ENCODE data around the gene TBC1D1. TPM values are rescaled to one million over a fixed set of nuclear protein-coding genes. Genes with fewer than 3 reads are reported as not detected.

The TBC1D1 gene
- total RNA-seq, 1 donor from 2014 or later: 78.9 TPM

DNA sequence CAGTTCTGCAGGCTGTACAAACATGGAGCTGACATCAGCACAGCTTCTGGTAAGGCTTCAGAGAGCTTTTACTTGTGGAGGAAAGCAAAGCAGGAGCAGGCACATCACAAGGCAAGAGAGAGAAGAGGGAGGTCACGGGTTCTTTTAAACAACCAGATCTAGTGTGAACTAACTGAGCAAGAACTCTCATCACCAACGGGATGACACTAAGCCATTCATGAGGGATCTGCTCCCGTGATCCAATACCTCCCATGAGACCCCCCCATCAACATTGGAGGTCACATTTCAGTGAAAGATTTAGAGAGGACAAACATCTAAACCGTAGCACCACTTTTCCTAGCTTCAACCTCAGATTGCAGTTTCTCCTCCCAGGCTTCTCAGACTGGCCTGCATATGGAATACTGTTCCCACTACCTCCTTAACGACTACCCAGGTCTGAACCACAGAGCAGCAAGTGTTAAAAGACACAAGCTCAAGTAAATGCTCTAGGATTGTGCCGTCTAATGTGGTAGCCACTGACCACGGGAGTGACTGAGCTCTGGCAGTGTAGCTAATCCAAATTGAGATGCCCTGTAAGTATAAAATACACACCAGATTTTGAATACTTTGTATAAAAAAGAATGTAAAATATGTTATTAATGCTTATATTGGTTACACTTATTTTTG lies 262.0 kb downstream of the TBC1D1 start:
- Mint-ChIP-seq H3K9me3 (no peaks in the 10 kb centered on the region), H3K4me1 (peaks cover 37% of the 10 kb centered on the region), H3K36me3 (no peaks in the 10 kb centered on the region), H3K4me3 (no peak overlapping the region), H3K27ac (no peak overlapping the region), H3K27me3 (ENCODE audit: low read depth) (peaks cover 28% of the 10 kb centered on the region)
- TF ChIP-seq, protein P1, sequence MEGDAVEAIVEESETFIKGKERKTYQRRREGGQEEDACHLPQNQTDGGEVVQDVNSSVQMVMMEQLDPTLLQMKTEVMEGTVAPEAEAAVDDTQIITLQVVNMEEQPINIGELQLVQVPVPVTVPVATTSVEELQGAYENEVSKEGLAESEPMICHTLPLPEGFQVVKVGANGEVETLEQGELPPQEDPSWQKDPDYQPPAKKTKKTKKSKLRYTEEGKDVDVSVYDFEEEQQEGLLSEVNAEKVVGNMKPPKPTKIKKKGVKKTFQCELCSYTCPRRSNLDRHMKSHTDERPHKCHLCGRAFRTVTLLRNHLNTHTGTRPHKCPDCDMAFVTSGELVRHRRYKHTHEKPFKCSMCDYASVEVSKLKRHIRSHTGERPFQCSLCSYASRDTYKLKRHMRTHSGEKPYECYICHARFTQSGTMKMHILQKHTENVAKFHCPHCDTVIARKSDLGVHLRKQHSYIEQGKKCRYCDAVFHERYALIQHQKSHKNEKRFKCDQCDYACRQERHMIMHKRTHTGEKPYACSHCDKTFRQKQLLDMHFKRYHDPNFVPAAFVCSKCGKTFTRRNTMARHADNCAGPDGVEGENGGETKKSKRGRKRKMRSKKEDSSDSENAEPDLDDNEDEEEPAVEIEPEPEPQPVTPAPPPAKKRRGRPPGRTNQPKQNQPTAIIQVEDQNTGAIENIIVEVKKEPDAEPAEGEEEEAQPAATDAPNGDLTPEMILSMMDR (IDR thresholded peaks at IDR 0.05; ENCODE audit: unreplicated experiment): no peak
- no peak for DNase-seq (ENCODE audit: low spot score in 2 of 2, unreplicated experiment in 2 of 2)

DNA sequence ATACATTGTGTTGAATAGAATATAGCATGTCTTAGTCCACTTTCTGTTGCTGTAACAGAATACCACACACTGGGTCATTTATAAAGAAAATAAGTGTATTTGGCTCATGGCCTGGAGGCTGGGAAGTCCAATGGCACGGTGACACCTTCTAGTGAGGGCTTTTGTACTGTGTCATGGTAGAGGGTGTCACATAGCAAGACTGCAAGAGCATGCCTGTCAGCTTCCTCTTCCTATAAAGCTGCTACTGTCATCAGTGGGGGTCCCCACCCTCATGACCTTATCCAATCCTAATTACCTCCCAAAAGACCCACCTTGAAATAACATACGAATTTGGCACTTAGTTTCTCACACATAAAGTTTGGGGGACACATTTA lies 262.5 kb downstream of the TBC1D1 start:
- peaks cover 24% of the 10 kb centered on the region for H3K27me3 Mint-ChIP-seq (ENCODE audit: low read depth)
- DNase-seq (ENCODE audit: low spot score in 2 of 2, unreplicated experiment in 2 of 2): no peak
- TF ChIP-seq, protein P1 (IDR thresholded peaks at IDR 0.05; ENCODE audit: unreplicated experiment): no peak
- no peak overlapping the region for H3K27ac Mint-ChIP-seq
- H3K4me1 Mint-ChIP-seq: peaks cover 39% of the 10 kb centered on the region
- H3K4me3 Mint-ChIP-seq: no peak overlapping the region
- no peaks in the 10 kb centered on the region for H3K36me3 Mint-ChIP-seq
- H3K9me3 Mint-ChIP-seq: no peaks in the 10 kb centered on the region

DNA sequence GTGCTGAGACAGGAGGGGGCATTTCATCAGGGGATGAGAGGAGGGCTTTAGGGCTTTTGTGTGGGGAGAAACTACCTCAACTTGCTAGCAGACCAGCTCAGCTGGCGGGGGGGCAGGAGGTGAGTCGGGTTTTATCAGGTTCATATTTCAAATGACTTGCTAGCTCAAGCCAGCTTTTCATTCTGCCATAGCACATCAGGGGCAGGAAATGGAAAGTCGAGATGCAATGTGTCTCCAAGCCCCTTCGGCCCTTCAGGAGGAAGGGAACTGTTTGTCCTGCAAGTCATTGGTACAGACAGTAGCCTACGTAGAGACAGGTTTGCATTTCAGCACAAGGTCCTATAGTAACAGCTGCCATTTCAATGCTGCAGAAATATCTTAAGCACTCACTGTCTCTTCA lies 263.4 kb downstream of the TBC1D1 start:
- H3K27ac Mint-ChIP-seq: no peak overlapping the region

DNA sequence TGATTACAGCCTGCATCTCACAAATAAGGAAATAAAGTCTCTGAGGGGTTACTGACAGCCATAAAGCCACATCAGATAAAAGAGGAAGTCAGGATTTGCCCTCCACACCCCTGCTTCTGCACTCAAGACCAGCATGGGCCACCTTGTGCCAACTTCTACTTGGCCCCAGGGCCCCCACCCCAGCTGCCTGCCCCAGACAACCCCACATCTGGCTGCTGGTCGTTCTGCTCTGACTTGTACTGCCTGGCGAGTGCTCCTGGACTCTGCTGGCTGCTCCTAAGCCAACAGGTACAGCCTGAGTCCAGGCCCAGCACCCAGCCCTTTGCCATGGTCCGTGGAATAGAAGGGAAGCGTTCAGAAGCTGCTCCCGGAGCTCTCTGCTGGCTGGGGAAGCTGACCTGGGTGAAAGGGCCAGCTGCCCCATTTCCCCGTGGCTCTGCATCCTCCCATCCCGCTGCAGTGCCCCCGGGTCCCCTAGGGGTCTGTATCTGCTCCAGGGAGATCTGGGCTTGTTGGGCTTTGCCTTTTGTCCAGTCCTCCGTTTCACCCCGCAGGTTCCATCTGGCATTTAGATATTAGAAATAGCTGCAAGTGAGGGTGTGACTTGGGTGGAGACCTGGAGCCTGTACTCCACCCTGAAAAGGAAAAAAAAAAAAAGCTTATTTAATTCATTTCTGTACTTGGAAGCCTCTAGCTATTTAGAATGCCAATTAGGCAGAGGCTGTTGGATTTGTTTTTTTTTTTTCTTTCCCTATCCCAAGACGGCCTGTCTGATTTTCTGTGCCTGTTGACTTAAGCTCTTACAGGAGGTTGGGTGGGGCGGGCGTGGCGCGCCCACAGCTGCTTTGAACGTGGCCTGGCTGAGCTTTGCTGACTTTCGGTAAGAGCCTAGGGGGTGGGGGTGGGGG lies 264.1 kb downstream of the TBC1D1 start:
- no peak overlapping the region for H3K27ac Mint-ChIP-seq

More for the DNA sequence above, 263.4 kb downstream of the TBC1D1 start:
- H3K27me3 Mint-ChIP-seq (ENCODE audit: low read depth): peaks cover 24% of the 10 kb centered on the region
- H3K4me3 Mint-ChIP-seq: no peak overlapping the region
- H3K9me3 Mint-ChIP-seq: no peaks in the 10 kb centered on the region
- H3K4me1 Mint-ChIP-seq: peaks cover 37% of the 10 kb centered on the region
- TF ChIP-seq, protein P1 (IDR thresholded peaks at IDR 0.05; ENCODE audit: unreplicated experiment): no peak
- no peak for DNase-seq (ENCODE audit: low spot score in 2 of 2, unreplicated experiment in 2 of 2)
- H3K36me3 Mint-ChIP-seq: no peaks in the 10 kb centered on the region

DNA sequence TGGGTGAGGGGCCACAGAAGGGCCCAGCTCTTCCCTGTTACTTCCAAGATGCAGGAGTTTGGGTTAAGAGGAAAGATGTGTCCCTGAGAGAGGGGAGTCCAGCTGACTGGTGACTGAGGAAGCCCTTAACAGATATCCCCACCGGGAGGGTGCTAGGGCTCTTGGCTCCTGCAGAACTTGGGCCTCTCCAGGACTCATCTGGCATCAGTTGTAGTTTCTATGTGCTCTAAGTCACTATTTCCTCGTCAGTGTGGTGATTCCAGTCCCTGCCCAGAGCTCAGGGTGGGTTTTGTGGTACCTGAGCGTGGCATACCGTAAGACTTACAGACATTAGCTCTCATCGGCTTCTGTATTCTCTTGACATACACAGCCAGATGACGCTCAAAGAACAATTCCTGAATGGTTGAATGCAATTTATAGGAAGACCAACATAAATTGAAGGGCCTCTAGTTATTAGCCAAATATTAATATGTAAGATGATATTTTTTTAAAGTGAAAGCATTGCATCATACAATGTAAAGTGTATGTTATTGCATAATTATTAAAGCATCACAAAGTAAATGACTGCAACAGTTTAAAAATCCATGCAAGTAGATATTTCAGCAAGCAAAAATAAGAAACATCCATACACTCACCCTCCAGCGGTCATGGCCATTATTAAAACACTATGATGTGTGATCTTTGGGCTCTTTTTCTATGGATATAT lies 264.9 kb downstream of the TBC1D1 start:
- Mint-ChIP-seq H3K27me3 (ENCODE audit: low read depth) (peaks cover 21% of the 10 kb centered on the region), H3K9me3 (no peaks in the 10 kb centered on the region), H3K27ac (no peak overlapping the region), H3K4me3 (no peak overlapping the region), H3K4me1 (peaks cover 28% of the 10 kb centered on the region), H3K36me3 (no peaks in the 10 kb centered on the region)
- no peak for DNase-seq (ENCODE audit: low spot score in 2 of 2, unreplicated experiment in 2 of 2)
- TF ChIP-seq, protein P1 (IDR thresholded peaks at IDR 0.05; ENCODE audit: unreplicated experiment): no peak

More for the DNA sequence above, 264.1 kb downstream of the TBC1D1 start:
- Mint-ChIP-seq H3K27me3 (ENCODE audit: low read depth) (peaks cover 21% of the 10 kb centered on the region), H3K36me3 (no peaks in the 10 kb centered on the region), H3K4me1 (peaks cover 31% of the 10 kb centered on the region), H3K9me3 (no peaks in the 10 kb centered on the region), H3K4me3 (no peak overlapping the region)
- TF ChIP-seq, protein P1 (IDR thresholded peaks at IDR 0.05; ENCODE audit: unreplicated experiment): no peak
- no peak for DNase-seq (ENCODE audit: low spot score in 2 of 2, unreplicated experiment in 2 of 2)

All from mesothelial cell of epicardium (in vitro differentiated cells).